PFSK-1 (cell line): ENCODE data around the gene RTF1.

ENCODE experiments used
- POLR2AphosphoS5 ChIP-seq: IDR thresholded peaks from 2 replicates; pipeline ENCODE4 v1.6.1; 2012; ENCODE audit warnings: low read depth, mild to moderate bottlenecking, control low read depth, low read length, moderate library complexity
- REST ChIP-seq, 2 experiments: IDR thresholded peaks; 2 replicates each; pipeline versions ENCODE4 v1.6.1 to v1.8.0; 2011 to 2012; ENCODE audit warnings: low read depth in 2 of 2, low read length in 2 of 2, control low read depth in 1 of 2, inconsistent platforms in 1 of 2, mild to moderate bottlenecking in 1 of 2, moderate library complexity in 1 of 2; ENCODE audit not compliant: insufficient read depth in 1 of 2
- SIN3A ChIP-seq: IDR thresholded peaks from 2 replicates; pipeline ENCODE4 v1.6.1; 2012; ENCODE audit warnings: mild to moderate bottlenecking, low read length, moderate library complexity, borderline replicate concordance; ENCODE audit not compliant: insufficient read depth

- TF ChIP-seq REST (IDR thresholded peaks at IDR 0.05; ENCODE audit: insufficient read depth in 1 of 2, low read depth in 2 of 2, low read length in 2 of 2) (no peak), POLR2AphosphoS5 (no peak), SIN3A (no peak)
Observed at GRCh38 chr15:41396111-41396510, 20.8 kb upstream of the RTF1 start.
